Spleen (tissue), 11 donors: ENCODE measurements around the gene PNLIPRP1. TPM values are rescaled to one million over a fixed set of nuclear protein-coding genes. Genes with fewer than 3 reads are reported as not detected.

Source experiments
- DNase-seq: peaks from one replicate; pipeline ENCODE4 v3.0.0-alpha.2; 2020
- H3K27ac ChIP-seq, 8 donors: fragments of 200-600 bp; sonication (generic) in 7 of 8; 1 replicate in 4 of 8; 2 replicates in 4 of 8; pipeline versions ENCODE4 v1.5.0 to v1.8.0; 2016 to 2021; ENCODE audit warnings: inconsistent platforms in 4 of 8, mild to moderate bottlenecking in 4 of 8, moderate library complexity in 1 of 8
- H3K27me3 ChIP-seq, 7 donors: fragments of 200-600 bp; sonication (generic) in 6 of 7; replicated peaks in 1 of 7; 1 replicate in 4 of 7; 2 replicates in 3 of 7; pipeline versions ENCODE4 v1.5.0 to v1.8.0; 2016 to 2021; ENCODE audit warnings: inconsistent platforms in 3 of 7, mild to moderate bottlenecking in 1 of 7
- H3K36me3 ChIP-seq, 6 donors: fragments of 200-600 bp; sonication (generic) in 5 of 6; 1 replicate in 4 of 6; 2 replicates in 2 of 6; pipeline versions ENCODE4 v1.5.0 to v1.8.0; 2016 to 2021; ENCODE audit warnings: inconsistent platforms in 2 of 6
- H3K4me1 ChIP-seq, 6 donors: fragments of 200-600 bp; sonication (generic) in 5 of 6; 1 replicate in 3 of 6; 2 replicates in 3 of 6; pipeline versions ENCODE4 v1.5.0 to v1.8.0; 2016 to 2021; ENCODE audit warnings: inconsistent platforms in 3 of 6
- H3K4me3 ChIP-seq, 8 donors: fragments of 200-600 bp; sonication (generic) in 7 of 8; 1 replicate in 4 of 8; 2 replicates in 4 of 8; pipeline versions ENCODE4 v1.5.0 to v1.8.0; 2016 to 2021; ENCODE audit warnings: inconsistent platforms in 4 of 8, mild to moderate bottlenecking in 4 of 8, moderate library complexity in 2 of 8
- H3K9me3 ChIP-seq, 8 donors: fragments of 200-600 bp; sonication (generic) in 7 of 8; 1 replicate in 4 of 8; 2 replicates in 4 of 8; pipeline versions ENCODE4 v1.5.0 to v1.8.0; 2016 to 2021; ENCODE audit warnings: inconsistent platforms in 4 of 8
- CTCF ChIP-seq, 11 experiments: fragments of 200-600 bp in 7 of 11; fragments of 450-650 bp in 4 of 11; sonication (generic) in 4 of 11; IDR thresholded peaks in 8 of 11; conservative IDR thresholded peaks in 3 of 11; 1 replicate in 7 of 11; 2 replicates in 4 of 11; pipeline versions ENCODE4 v1.4.0 to v1.8.0; 2016 to 2021; ENCODE audit warnings: antibody characterized with exemption in 11 of 11, inconsistent platforms in 4 of 11, mild to moderate bottlenecking in 1 of 11
- POLR2A ChIP-seq, 3 donors: fragments of 450-650 bp; IDR thresholded peaks; one replicate each; pipeline ENCODE4 v1.5.1; 2017; ENCODE audit warnings: antibody characterized with exemption in 3 of 3, mild to moderate bottlenecking in 1 of 3
- POLR2AphosphoS5 ChIP-seq, 3 donors: sonication (generic); formaldehyde crosslinking; IDR thresholded peaks; one replicate each; pipeline ENCODE4 v1.5.1; 2017; ENCODE audit warnings: antibody characterized with exemption in 3 of 3
- WGBS, 5 donors: extraction: QIAGEN DNeasy Blood & Tissue Kit in 3 of 5; methylation state at CpG; one replicate each; pipeline versions ENCODE4 v1.1.5 to v1.1.7; 2013 to 2018; 5-methylcytosine and 5-hydroxymethylcytosine counted together
- intact Hi-C: fragments of 100-400 bp; cut with DNase I; formaldehyde crosslinking; loops from one replicate; pipeline ENCODE4 v1.15.0; 2023; ENCODE audit warnings: low total_unique reads
- polyA plus RNA-seq, 3 donors: library from polyadenylated mRNA; stranded (reverse); fragments of 200-250 nt; gene quantifications; one replicate each; pipeline ENCODE4 v1.2.1, GENCODE V29; 2013
- total RNA-seq, 7 donors: library from RNA; depleted of rRNA in 3 of 7; stranded (reverse); fragments of >200 nt in 3 of 7; fragmentation: NEBNext Ultra II Directional in 4 of 7; extraction: Animal tissue kit (Norgen Biotek cat#: 25700) in 4 of 7; gene quantifications; one replicate each; pipeline versions ENCODE4 v1.1.0 to v1.2.1, GENCODE V29; 2016 to 2021
- donor health status: healthy with polysubstance abuse.
- donor health status: DM: no; HTN: no; CAD: no; lungs with moderate emphysema.
- donor health status: DM: no; HTN: no; CAD: no.
- donor health status: Bipolar disorder and iron deficiency.
- donor health status: healthy.
- donor health status: DM: no; HTN: no; CAD: no.
- donor health status: DM: yes; HTN: yes; CAD: no.

Gene PNLIPRP1
- total and polyA plus RNA-seq, 10 donors, result 0.06 to 1.2 (median 0.44) TPM; not detected in 4

GRCh38 chr10:116555880-116556279, 34.9 kb upstream of the PNLIPRP1 start:
- no peaks in the 10 kb centered on the region for H3K4me1 ChIP-seq
- no peak overlapping the region for H3K4me3 ChIP-seq
- H3K9me3 ChIP-seq, result no peaks in the 10 kb centered on the region
- H3K36me3 ChIP-seq, result no peaks in the 10 kb centered on the region
- no peak overlapping the region for H3K27ac ChIP-seq
- intact Hi-C loops, result no loop called here
- no peaks in the 10 kb centered on the region for H3K27me3 ChIP-seq
- no peak for DNase-seq
- WGBS, 5 donors, result 72 to 81% (median 78%) methylated on average over 6 of the region's 6 CpGs
- TF ChIP-seq POLR2A (IDR thresholded peaks at IDR 0.05) (no peak), POLR2AphosphoS5 (IDR thresholded peaks at IDR 0.05) (no peak), CTCF (IDR thresholded peaks at IDR 0.05 in 8 of 11, conservative IDR thresholded peaks at IDR 0.05 in 3 of 11) (no peak)

GRCh38 chr10:116557305-116557880, 33.4 kb upstream of the PNLIPRP1 start:
- no peak overlapping the region for H3K27ac ChIP-seq
- no peaks in the 10 kb centered on the region for H3K4me1 ChIP-seq
- no peaks in the 10 kb centered on the region for H3K36me3 ChIP-seq
- 80 to 87% (median 85%) methylated on average over 5 of the region's 5 CpGs for WGBS, 5 donors
- H3K27me3 ChIP-seq, result no peaks in the 10 kb centered on the region
- no peak for DNase-seq
- TF ChIP-seq POLR2AphosphoS5 (IDR thresholded peaks at IDR 0.05), result no peak
- TF ChIP-seq POLR2A (IDR thresholded peaks at IDR 0.05), result no peak
- no peak for TF ChIP-seq CTCF (IDR thresholded peaks at IDR 0.05 in 8 of 11, conservative IDR thresholded peaks at IDR 0.05 in 3 of 11)
- no peak overlapping the region for H3K4me3 ChIP-seq
- intact Hi-C loops, result no loop called here
- H3K9me3 ChIP-seq, result no peaks in the 10 kb centered on the region

- 88 to 98% (median 92%) methylated on average over 8 of the region's 8 CpGs for WGBS, 5 donors
- DNase-seq, result no peak
- Histone ChIP-seq H3K27me3 (no peaks in the 10 kb centered on the region), H3K9me3 (no peaks in the 10 kb centered on the region), H3K4me3 (no peak overlapping the region), H3K36me3 (no peaks in the 10 kb centered on the region), H3K27ac (no peak overlapping the region), H3K4me1 (no peaks in the 10 kb centered on the region)
- intact Hi-C loops, result no loop called here
- TF ChIP-seq POLR2A (IDR thresholded peaks at IDR 0.05) (no peak), POLR2AphosphoS5 (IDR thresholded peaks at IDR 0.05) (no peak), CTCF (IDR thresholded peaks at IDR 0.05 in 8 of 11, conservative IDR thresholded peaks at IDR 0.05 in 3 of 11) (no peak)
Observed at GRCh38 chr10:116565534-116565933, 25.2 kb upstream of the PNLIPRP1 start.

- TF ChIP-seq CTCF (IDR thresholded peaks at IDR 0.05 in 8 of 11, conservative IDR thresholded peaks at IDR 0.05 in 3 of 11) (no peak), POLR2AphosphoS5 (IDR thresholded peaks at IDR 0.05) (no peak), POLR2A (IDR thresholded peaks at IDR 0.05) (no peak)
- Histone ChIP-seq H3K36me3 (no peaks in the 10 kb centered on the region), H3K9me3 (no peaks in the 10 kb centered on the region), H3K4me1 (no peaks in the 10 kb centered on the region), H3K27me3 (no peaks in the 10 kb centered on the region), H3K4me3 (no peak overlapping the region), H3K27ac (no peak overlapping the region)
- intact Hi-C loops, result no loop called here
- DNase-seq, result no peak
Observed at GRCh38 chr10:116566932-116567331, 23.8 kb upstream of the PNLIPRP1 start.
